ENCODE results near the gene ARAP2.

ARAP2 gene

GRCh38 chr4:36244257-36245082 lies at the start of gene ARAP2:
TSS of gene ARAP2 (minus strand) at chr4:36244514. CDS start at chr4:36229486, 15,028 bp downstream.
- DNase-seq (ENCODE audit: low spot score): peak; percentile 65

- DNase-seq (ENCODE audit: low spot score): no peak
Measured at GRCh38 chr4:36292556-36293188, 48.4 kb upstream of the ARAP2 start.

- DNase-seq (ENCODE audit: low spot score): no peak
Measured at GRCh38 chr4:36290641-36291040, 46.3 kb upstream of the ARAP2 start.

- peak; percentile 16 for DNase-seq (ENCODE audit: low spot score)
Measured at GRCh38 chr4:36288731-36289426, 44.6 kb upstream of the ARAP2 start.

- DNase-seq (ENCODE audit: low spot score): no peak
Measured at GRCh38 chr4:36286481-36286871, 42.2 kb upstream of the ARAP2 start.

- no peak for DNase-seq (ENCODE audit: low spot score)
Measured at GRCh38 chr4:36285784-36286480, 41.6 kb upstream of the ARAP2 start.

- peak; percentile 91 for DNase-seq (ENCODE audit: low spot score)
Measured at GRCh38 chr4:36283912-36284465, 39.7 kb upstream of the ARAP2 start.

- no peak for DNase-seq (ENCODE audit: low spot score)
Measured at GRCh38 chr4:36282503-36283030, 38.3 kb upstream of the ARAP2 start.

- no peak for DNase-seq (ENCODE audit: low spot score)
Measured at GRCh38 chr4:36281384-36282106, 37.2 kb upstream of the ARAP2 start, which contains the start of gene DTHD1. TSS of gene DTHD1 (plus strand) at chr4:36281616. CDS start at chr4:36281759, 143 bp downstream.

GRCh38 chr4:36280555-36280954 lies 36.2 kb upstream of the ARAP2 start:
- no peak for DNase-seq (ENCODE audit: low spot score)

- no peak for DNase-seq (ENCODE audit: low spot score)
Measured at GRCh38 chr4:36278789-36279188, 34.5 kb upstream of the ARAP2 start.

GRCh38 chr4:36277533-36277932 lies 33.2 kb upstream of the ARAP2 start:
- DNase-seq (ENCODE audit: low spot score): no peak

GRCh38 chr4:36274158-36274557 lies 29.8 kb upstream of the ARAP2 start:
- DNase-seq (ENCODE audit: low spot score): no peak

- DNase-seq (ENCODE audit: low spot score): no peak
Measured at GRCh38 chr4:36273276-36273675, 29.0 kb upstream of the ARAP2 start.

GRCh38 chr4:36269533-36270173 lies 25.3 kb upstream of the ARAP2 start:
- DNase-seq (ENCODE audit: low spot score): no peak

GRCh38 chr4:36269101-36269500 lies 24.8 kb upstream of the ARAP2 start:
- peak; percentile 84 for DNase-seq (ENCODE audit: low spot score)

GRCh38 chr4:36267486-36268268 lies 23.4 kb upstream of the ARAP2 start:
- DNase-seq (ENCODE audit: low spot score): no peak

GRCh38 chr4:36264207-36264826 lies 20.0 kb upstream of the ARAP2 start:
- DNase-seq (ENCODE audit: low spot score): no peak

GRCh38 chr4:36260731-36261130 lies 16.4 kb upstream of the ARAP2 start:
- DNase-seq (ENCODE audit: low spot score): no peak

All from globus pallidus (tissue), 1 donor.